Heart left ventricle (tissue), 13 donors: ENCODE data around the gene ABHD14A.

Source experiments
- POLR2A ChIP-seq, 2 donors: fragments of 450-650 bp; IDR thresholded peaks; one replicate each; pipeline ENCODE4 v1.6.1; 2017; ENCODE audit warnings: antibody characterized with exemption in 2 of 2, mild to moderate bottlenecking in 2 of 2, moderate library complexity in 2 of 2
- TF ChIP-seq, protein P1 (sequence below), 12 donors: fragments of 200-600 bp; sonication (generic) in 4 of 12; IDR thresholded peaks; one replicate each; pipeline versions ENCODE4 v1.5.0 to v1.8.0; 2018 to 2022; ENCODE audit warnings: antibody characterized with exemption in 12 of 12, mild to moderate bottlenecking in 5 of 12
- donor health status: ischemic (EF 13 %, LVEDD 7.1; RV severe dilation, severe dysfunction).
- donor health status: DM: no; HTN: yes; CAD: no.
- donor health status: DM: no; HTN: no; CAD: no.
- donor health status: ischemic (EF 25% LVEDD 6.9; RV normal size, moderate dysfunction).
- donor health status: ischemic (EF 25% LVEDD 5.7; RV mildly dilated, moderate dysfunction).
- donor health status: ischemic (EF 35%, LVEDD 5.7; RV mildly dilated, moderate dysfunction).
- donor health status: nonischemic (EF 11% LVEDD 7.7; RV severe dilation, severe dysfunction).
- donor health status: DM: yes; HTN: yes; CAD: no.
- donor health status: PGD.
- donor health status: ischemic (EF 29% LVEDD 5.4; RV normal size, mild dysfunction).
- donor health status: nonischemic (EF 23%, LVEDD 6.1; RV moderate dilation, normal function).

DNA sequence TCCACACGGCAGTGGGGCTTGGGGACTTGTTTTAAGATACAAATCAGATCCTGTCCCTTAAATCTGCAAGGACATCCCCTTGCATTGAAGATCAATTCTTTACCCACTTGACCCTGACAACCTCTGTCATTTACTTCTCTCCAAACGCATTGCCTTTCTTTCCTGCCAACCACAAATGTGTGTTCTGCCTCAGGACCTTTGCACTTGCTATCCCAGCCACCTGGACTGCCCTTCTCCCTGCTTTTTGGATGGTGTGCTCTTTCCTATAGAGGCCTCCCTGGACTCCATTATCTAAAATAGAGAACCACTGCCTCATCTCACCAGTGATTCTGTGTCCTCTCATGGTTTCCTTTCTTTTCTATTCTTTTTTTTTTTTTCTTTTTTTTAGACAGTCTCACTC, 22.3 kb downstream of the ABHD14A start:
- no peak for TF ChIP-seq POLR2A (IDR thresholded peaks at IDR 0.05)
- TF ChIP-seq, protein P1, sequence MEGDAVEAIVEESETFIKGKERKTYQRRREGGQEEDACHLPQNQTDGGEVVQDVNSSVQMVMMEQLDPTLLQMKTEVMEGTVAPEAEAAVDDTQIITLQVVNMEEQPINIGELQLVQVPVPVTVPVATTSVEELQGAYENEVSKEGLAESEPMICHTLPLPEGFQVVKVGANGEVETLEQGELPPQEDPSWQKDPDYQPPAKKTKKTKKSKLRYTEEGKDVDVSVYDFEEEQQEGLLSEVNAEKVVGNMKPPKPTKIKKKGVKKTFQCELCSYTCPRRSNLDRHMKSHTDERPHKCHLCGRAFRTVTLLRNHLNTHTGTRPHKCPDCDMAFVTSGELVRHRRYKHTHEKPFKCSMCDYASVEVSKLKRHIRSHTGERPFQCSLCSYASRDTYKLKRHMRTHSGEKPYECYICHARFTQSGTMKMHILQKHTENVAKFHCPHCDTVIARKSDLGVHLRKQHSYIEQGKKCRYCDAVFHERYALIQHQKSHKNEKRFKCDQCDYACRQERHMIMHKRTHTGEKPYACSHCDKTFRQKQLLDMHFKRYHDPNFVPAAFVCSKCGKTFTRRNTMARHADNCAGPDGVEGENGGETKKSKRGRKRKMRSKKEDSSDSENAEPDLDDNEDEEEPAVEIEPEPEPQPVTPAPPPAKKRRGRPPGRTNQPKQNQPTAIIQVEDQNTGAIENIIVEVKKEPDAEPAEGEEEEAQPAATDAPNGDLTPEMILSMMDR (IDR thresholded peaks at IDR 0.05), result no peak
